ENCODE measurements around the gene FBXL19.

Gene FBXL19

GRCh38 chr16:30979170-30980022 lies 56.0 kb downstream of the FBXL19 start:
- DNase-seq (ENCODE audit: low read depth), result no peak
- H3K4me3 ChIP-seq (ENCODE audit: low read depth, low read length), result no peak overlapping the region
- TF ChIP-seq, protein P1, sequence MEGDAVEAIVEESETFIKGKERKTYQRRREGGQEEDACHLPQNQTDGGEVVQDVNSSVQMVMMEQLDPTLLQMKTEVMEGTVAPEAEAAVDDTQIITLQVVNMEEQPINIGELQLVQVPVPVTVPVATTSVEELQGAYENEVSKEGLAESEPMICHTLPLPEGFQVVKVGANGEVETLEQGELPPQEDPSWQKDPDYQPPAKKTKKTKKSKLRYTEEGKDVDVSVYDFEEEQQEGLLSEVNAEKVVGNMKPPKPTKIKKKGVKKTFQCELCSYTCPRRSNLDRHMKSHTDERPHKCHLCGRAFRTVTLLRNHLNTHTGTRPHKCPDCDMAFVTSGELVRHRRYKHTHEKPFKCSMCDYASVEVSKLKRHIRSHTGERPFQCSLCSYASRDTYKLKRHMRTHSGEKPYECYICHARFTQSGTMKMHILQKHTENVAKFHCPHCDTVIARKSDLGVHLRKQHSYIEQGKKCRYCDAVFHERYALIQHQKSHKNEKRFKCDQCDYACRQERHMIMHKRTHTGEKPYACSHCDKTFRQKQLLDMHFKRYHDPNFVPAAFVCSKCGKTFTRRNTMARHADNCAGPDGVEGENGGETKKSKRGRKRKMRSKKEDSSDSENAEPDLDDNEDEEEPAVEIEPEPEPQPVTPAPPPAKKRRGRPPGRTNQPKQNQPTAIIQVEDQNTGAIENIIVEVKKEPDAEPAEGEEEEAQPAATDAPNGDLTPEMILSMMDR (IDR thresholded peaks at IDR 0.05; ENCODE audit: low read depth, low read length), result no peak
- TF ChIP-seq POLR2A (IDR thresholded peaks at IDR 0.05; ENCODE audit: extremely low read depth, insufficient read length) (no peak), MYC (IDR thresholded peaks at IDR 0.05; ENCODE audit: low read depth, low read length) (no peak)
- TF ChIP-seq, protein P2, sequence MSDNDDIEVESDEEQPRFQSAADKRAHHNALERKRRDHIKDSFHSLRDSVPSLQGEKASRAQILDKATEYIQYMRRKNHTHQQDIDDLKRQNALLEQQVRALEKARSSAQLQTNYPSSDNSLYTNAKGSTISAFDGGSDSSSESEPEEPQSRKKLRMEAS (IDR thresholded peaks at IDR 0.05; ENCODE audit: low read depth, low read length), result no peak

GRCh38 chr16:30980023-30980371 lies 56.6 kb downstream of the FBXL19 start:
- no peak for DNase-seq (ENCODE audit: low read depth)
- H3K4me3 ChIP-seq (ENCODE audit: low read depth, low read length), result no peak overlapping the region
- TF ChIP-seq POLR2A (IDR thresholded peaks at IDR 0.05; ENCODE audit: extremely low read depth, insufficient read length), result no peak
- TF ChIP-seq MYC (IDR thresholded peaks at IDR 0.05; ENCODE audit: low read depth, low read length), result no peak
- TF ChIP-seq, protein P1 (IDR thresholded peaks at IDR 0.05; ENCODE audit: low read depth, low read length), result no peak
- TF ChIP-seq, protein P2 (IDR thresholded peaks at IDR 0.05; ENCODE audit: low read depth, low read length), result no peak

DNA sequence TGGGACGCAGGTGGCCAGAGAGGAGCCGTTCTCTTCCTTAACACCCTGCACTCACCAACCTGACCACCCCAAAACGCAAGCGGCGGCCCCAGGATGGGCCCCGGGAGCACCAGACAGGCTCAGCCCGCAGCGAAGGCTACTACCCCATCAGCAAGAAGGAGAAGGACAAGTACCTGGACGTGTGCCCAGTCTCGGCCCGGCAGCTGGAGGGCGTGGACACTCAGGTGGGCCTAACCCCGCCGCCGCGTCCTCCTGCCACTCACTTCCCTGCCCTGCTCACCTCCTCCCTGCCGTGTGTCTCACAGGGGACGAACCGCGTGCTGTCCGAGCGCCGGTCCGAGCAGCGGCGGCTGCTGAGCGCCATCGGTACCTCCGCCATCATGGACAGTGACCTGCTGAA lies 57.1 kb downstream of the FBXL19 start:
- H3K4me3 ChIP-seq (ENCODE audit: low read depth, low read length), result no peak overlapping the region
- DNase-seq (ENCODE audit: low read depth), result no peak
- TF ChIP-seq MYC (IDR thresholded peaks at IDR 0.05; ENCODE audit: low read depth, low read length), result no peak
- TF ChIP-seq, protein P1 (IDR thresholded peaks at IDR 0.05; ENCODE audit: low read depth, low read length), result no peak
- TF ChIP-seq, protein P2 (IDR thresholded peaks at IDR 0.05; ENCODE audit: low read depth, low read length), result no peak
- no peak for TF ChIP-seq POLR2A (IDR thresholded peaks at IDR 0.05; ENCODE audit: extremely low read depth, insufficient read length)

- H3K4me3 ChIP-seq (ENCODE audit: low read depth, low read length), result no peak overlapping the region
- no peak for DNase-seq (ENCODE audit: low read depth)
- TF ChIP-seq, protein P2 (IDR thresholded peaks at IDR 0.05; ENCODE audit: low read depth, low read length), result no peak
- TF ChIP-seq MYC (IDR thresholded peaks at IDR 0.05; ENCODE audit: low read depth, low read length), result no peak
- TF ChIP-seq, protein P1 (IDR thresholded peaks at IDR 0.05; ENCODE audit: low read depth, low read length), result no peak
- TF ChIP-seq POLR2A (IDR thresholded peaks at IDR 0.05; ENCODE audit: extremely low read depth, insufficient read length), result no peak
Observed at GRCh38 chr16:30980959-30981358, 57.6 kb downstream of the FBXL19 start.

- TF ChIP-seq POLR2A (IDR thresholded peaks at IDR 0.05; ENCODE audit: extremely low read depth, insufficient read length) (no peak), MYC (IDR thresholded peaks at IDR 0.05; ENCODE audit: low read depth, low read length) (no peak)
- TF ChIP-seq, protein P1 (IDR thresholded peaks at IDR 0.05; ENCODE audit: low read depth, low read length), result no peak
- TF ChIP-seq, protein P2 (IDR thresholded peaks at IDR 0.05; ENCODE audit: low read depth, low read length), result no peak
- DNase-seq (ENCODE audit: low read depth), result no peak
Observed at GRCh38 chr16:30982548-30983288, 59.3 kb downstream of the FBXL19 start.

More at GRCh38 chr16:30982548-30983288, 59.3 kb downstream of the FBXL19 start:
- H3K4me3 ChIP-seq (ENCODE audit: low read depth, low read length), result no peak overlapping the region

Data from NB4 (cell line).